ENCODE data around the gene ARNT2. TPM values are rescaled to one million over a fixed set of nuclear protein-coding genes. Genes with fewer than 3 reads are reported as not detected.

ARNT2 gene
- total and polyA plus RNA-seq, 10 of the 15 experiments (the other 5 are each of a cell fraction or from before 2014, with no cell fraction given): 0.07 to 0.49 (median 0.09) TPM; not detected in 6

DNA sequence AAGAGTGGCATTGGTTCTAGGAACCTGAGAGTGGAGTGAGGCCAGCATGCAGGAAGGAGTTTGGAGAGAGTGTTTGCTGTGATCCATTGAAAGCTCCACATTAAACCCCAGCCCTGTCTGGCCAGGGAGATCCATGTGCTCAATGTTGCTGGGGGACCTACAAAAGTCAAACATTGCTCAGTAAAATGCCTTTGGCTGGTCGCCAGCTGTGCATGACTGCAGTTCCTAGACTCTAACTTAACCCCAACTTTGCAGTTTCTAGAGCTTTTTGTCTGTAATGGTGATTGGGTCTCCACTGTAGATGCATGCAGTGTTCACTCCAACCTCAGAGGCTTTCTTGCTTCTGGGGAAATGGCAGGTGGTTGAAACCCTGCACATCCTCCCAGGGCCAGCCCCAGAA is 191.2 kb downstream of the ARNT2 start:
- Histone ChIP-seq H3K9ac (ENCODE audit: control insufficient read depth, insufficient read depth, low read length) (no peak overlapping the region), H3K36me3 (ENCODE audit: control insufficient read depth in 2 of 2, insufficient read depth in 2 of 2, low read length in 1 of 2) (no peaks in the 10 kb centered on the region), H3K27ac (ENCODE audit: control insufficient read depth, insufficient read depth) (no peak overlapping the region), H2AFZ (ENCODE audit: control insufficient read depth, low read depth, low read length) (no peak overlapping the region), H3K4me3 (no peak overlapping the region), H3K9me3 (replicated peaks; ENCODE audit: control insufficient read depth, insufficient read depth, low read length) (no peaks in the 10 kb centered on the region), H3K27me3 (replicated peaks in 1 of 2; ENCODE audit: control insufficient read depth in 2 of 2, insufficient read depth in 2 of 2, low read length in 1 of 2) (peaks cover 0 to 1% of the 10 kb centered on the region in 2 experiments; a peak in 3 of 4 replicates), H3K79me2 (ENCODE audit: control insufficient read depth, insufficient read depth, low read length) (no peaks in the 10 kb centered on the region), H3K4me1 (ENCODE audit: control insufficient read depth, insufficient read depth, low read length) (no peaks in the 10 kb centered on the region), H3K4me2 (ENCODE audit: control insufficient read depth, insufficient read depth) (no peak overlapping the region), H4K20me1 (ENCODE audit: control insufficient read depth, insufficient read depth) (no peaks in the 10 kb centered on the region)
- ATAC-seq (no peak), DNase-seq (ENCODE audit: low read depth, low spot score) (no peak), FAIRE-seq (no peak)
- BruUV-seq (replicated peaks): no TSS peak
- in situ Hi-C loops (cut with MboI) (no loop called here), intact Hi-C loops (cut with micrococcal nuclease; ENCODE audit: unreplicated experiment) (no loop called here)
- ChIA-PET POLR2A (no interaction called here), CTCF (interaction anchor here (1.0 kb wide), 1 partner anchor 11 kb away, joined by 3 read pairs; no protein-coding TSS in a partner anchor), SMC1A (ENCODE audit: uncharacterized antibody, unreplicated experiment) (no interaction called here), RAD21 (ENCODE audit: unreplicated experiment) (interaction anchor here (1.3 kb wide), 1 partner anchor 140 kb away, joined by 3 read pairs; no protein-coding TSS in a partner anchor)
- TF ChIP-seq, protein P1, sequence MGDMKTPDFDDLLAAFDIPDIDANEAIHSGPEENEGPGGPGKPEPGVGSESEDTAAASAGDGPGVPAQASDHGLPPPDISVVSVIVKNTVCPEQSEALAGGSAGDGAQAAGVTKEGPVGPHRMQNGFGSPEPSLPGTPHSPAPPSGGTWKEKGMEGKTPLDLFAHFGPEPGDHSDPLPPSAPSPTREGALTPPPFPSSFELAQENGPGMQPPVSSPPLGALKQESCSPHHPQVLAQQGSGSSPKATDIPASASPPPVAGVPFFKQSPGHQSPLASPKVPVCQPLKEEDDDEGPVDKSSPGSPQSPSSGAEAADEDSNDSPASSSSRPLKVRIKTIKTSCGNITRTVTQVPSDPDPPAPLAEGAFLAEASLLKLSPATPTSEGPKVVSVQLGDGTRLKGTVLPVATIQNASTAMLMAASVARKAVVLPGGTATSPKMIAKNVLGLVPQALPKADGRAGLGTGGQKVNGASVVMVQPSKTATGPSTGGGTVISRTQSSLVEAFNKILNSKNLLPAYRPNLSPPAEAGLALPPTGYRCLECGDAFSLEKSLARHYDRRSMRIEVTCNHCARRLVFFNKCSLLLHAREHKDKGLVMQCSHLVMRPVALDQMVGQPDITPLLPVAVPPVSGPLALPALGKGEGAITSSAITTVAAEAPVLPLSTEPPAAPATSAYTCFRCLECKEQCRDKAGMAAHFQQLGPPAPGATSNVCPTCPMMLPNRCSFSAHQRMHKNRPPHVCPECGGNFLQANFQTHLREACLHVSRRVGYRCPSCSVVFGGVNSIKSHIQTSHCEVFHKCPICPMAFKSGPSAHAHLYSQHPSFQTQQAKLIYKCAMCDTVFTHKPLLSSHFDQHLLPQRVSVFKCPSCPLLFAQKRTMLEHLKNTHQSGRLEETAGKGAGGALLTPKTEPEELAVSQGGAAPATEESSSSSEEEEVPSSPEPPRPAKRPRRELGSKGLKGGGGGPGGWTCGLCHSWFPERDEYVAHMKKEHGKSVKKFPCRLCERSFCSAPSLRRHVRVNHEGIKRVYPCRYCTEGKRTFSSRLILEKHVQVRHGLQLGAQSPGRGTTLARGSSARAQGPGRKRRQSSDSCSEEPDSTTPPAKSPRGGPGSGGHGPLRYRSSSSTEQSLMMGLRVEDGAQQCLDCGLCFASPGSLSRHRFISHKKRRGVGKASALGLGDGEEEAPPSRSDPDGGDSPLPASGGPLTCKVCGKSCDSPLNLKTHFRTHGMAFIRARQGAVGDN (IDR thresholded peaks at IDR 0.05): no peak
- TF ChIP-seq, protein P2, sequence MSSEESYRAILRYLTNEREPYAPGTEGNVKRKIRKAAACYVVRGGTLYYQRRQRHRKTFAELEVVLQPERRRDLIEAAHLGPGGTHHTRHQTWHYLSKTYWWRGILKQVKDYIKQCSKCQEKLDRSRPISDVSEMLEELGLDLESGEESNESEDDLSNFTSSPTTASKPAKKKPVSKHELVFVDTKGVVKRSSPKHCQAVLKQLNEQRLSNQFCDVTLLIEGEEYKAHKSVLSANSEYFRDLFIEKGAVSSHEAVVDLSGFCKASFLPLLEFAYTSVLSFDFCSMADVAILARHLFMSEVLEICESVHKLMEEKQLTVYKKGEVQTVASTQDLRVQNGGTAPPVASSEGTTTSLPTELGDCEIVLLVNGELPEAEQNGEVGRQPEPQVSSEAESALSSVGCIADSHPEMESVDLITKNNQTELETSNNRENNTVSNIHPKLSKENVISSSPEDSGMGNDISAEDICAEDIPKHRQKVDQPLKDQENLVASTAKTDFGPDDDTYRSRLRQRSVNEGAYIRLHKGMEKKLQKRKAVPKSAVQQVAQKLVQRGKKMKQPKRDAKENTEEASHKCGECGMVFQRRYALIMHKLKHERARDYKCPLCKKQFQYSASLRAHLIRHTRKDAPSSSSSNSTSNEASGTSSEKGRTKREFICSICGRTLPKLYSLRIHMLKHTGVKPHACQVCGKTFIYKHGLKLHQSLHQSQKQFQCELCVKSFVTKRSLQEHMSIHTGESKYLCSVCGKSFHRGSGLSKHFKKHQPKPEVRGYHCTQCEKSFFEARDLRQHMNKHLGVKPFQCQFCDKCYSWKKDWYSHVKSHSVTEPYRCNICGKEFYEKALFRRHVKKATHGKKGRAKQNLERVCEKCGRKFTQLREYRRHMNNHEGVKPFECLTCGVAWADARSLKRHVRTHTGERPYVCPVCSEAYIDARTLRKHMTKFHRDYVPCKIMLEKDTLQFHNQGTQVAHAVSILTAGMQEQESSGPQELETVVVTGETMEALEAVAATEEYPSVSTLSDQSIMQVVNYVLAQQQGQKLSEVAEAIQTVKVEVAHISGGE (CRISPR knock-in tag; IDR thresholded peaks at IDR 0.05): no peak
- no peak for TF ChIP-seq IRF3 (IDR thresholded peaks at IDR 0.05)
- TF ChIP-seq NRF1 (conservative IDR thresholded peaks at IDR 0.05; ENCODE audit: low read depth, low read length): no peak
- no peak for TF ChIP-seq MLLT1 (IDR thresholded peaks at IDR 0.05)
- TF ChIP-seq KAT2A (conservative IDR thresholded peaks at IDR 0.05; ENCODE audit: control insufficient read depth, low read depth, low read length): no peak
- WGBS (ENCODE audit: insufficient coverage, insufficient replicate concordance, low lambda C conversion rate, missing lambda C conversion rate): 0% methylated on average over 1 of the region's 1 CpG

Data from GM12878 (cell line).